K562 (cell line): Measurements from ENCODE around the gene GTF2I. TPM values are rescaled to one million over a fixed set of nuclear protein-coding genes. Genes with fewer than 3 reads are reported as not detected.

ENCODE experiments used
- ATAC-seq: fragments of 200-7000 bp; cut with Tn5 transposase; 3 replicates; pipeline ENCODE4 v1.9.1; 2020; ENCODE audit warnings: moderate library complexity
- BruUV-seq: library from RNA; stranded (reverse); fragments of 400-500 nt; replicated peaks from 2 replicates; lab custom pipeline; 2021; lab: Mats Ljungman, UMichigan
- CTCF ChIA-PET: fragments of 300-600 bp; formaldehyde crosslinking; extraction: SDS; loops from one replicate; lab custom pipeline; 2021; ENCODE audit warnings: low intra/inter-chr PET ratio; lab: Yijun Ruan, JAX
- POLR2A ChIA-PET: fragments of 300-600, 350-650 bp; sonication (Branson Sonifier 250); formaldehyde crosslinking; extraction: SDS; loops from one replicate; lab custom pipeline; 2021; ENCODE audit warnings: antibody characterized with exemption, inconsistent platforms; lab: Yijun Ruan, JAX
- DNase-seq, 4 experiments: peaks; one replicate each; pipeline versions ENCODE4 v3.0.0 to v3.0.0-alpha.2; 2011 to 2018; ENCODE audit warnings: low spot score in 3 of 4, mixed read lengths in 3 of 4; ENCODE audit errors: extremely low read depth in 1 of 4
- FAIRE-seq: peaks from 2 replicates; lab custom pipeline; 2011; peaks lifted over from hg19 to GRCh38; lab: Jason Lieb, UNC
- H2AFZ ChIP-seq: 2 replicates; pipeline ENCODE4 v1.6.0; 2011; ENCODE audit warnings: low read depth, low read length, control low read depth, inconsistent platforms
- H3K27ac ChIP-seq: fragments of 200-600 bp; 3 replicates; pipeline ENCODE4 v1.8.0; 2011; ENCODE audit warnings: low read depth, mild to moderate bottlenecking, control low read depth, inconsistent platforms, low read length, moderate library complexity, mixed read lengths; ENCODE audit errors: extremely low read depth
- H3K27me3 ChIP-seq, 2 experiments: fragments of 300-600 bp in 1 of 2; 2 replicates in 1 of 2; 3 replicates in 1 of 2; pipeline versions ENCODE4 v1.6.0 to v1.8.0; 2011; ENCODE audit warnings: inconsistent platforms in 2 of 2, low read length in 2 of 2, mild to moderate bottlenecking in 1 of 2, mixed read lengths in 1 of 2, moderate library complexity in 1 of 2; ENCODE audit not compliant: control insufficient read depth in 2 of 2, insufficient read depth in 2 of 2
- H3K36me3 ChIP-seq: fragments of 300-600 bp; 3 replicates; pipeline ENCODE4 v1.8.0; 2011; ENCODE audit warnings: mild to moderate bottlenecking, low read length, inconsistent platforms; ENCODE audit not compliant: control insufficient read depth, insufficient read depth
- H3K4me1 ChIP-seq, 2 experiments: fragments of 200-600 bp in 1 of 2; replicated peaks in 1 of 2; 2 replicates in 1 of 2; 3 replicates in 1 of 2; pipeline versions ENCODE4 v1.5.1 to v1.8.0; 2011; ENCODE audit warnings: inconsistent platforms in 2 of 2, low read length in 2 of 2, mild to moderate bottlenecking in 1 of 2, mixed read lengths in 1 of 2, moderate library complexity in 1 of 2; ENCODE audit not compliant: control insufficient read depth in 2 of 2, insufficient read depth in 2 of 2
- H3K4me2 ChIP-seq: 2 replicates; pipeline ENCODE4 v1.6.1; 2011; ENCODE audit warnings: low read length, control low read depth, inconsistent platforms, mixed read lengths; ENCODE audit not compliant: insufficient read depth
- H3K4me3 ChIP-seq: fragments of 200-600 bp; sonication (generic), shearing (Covaris generic); 2 replicates; pipeline ENCODE4 v1.5.1; 2016; ENCODE audit warnings: control low read depth, inconsistent platforms
- H3K79me2 ChIP-seq: fragments of 200-600 bp; 3 replicates; pipeline ENCODE4 v1.8.0; 2011; ENCODE audit warnings: low read length, inconsistent platforms; ENCODE audit not compliant: control insufficient read depth, insufficient read depth
- H3K9ac ChIP-seq, 2 experiments: 2 replicates each; pipeline versions ENCODE4 v1.6.0 to v1.6.1; 2011; ENCODE audit warnings: low read depth in 2 of 2, low read length in 2 of 2, control low read depth in 1 of 2, inconsistent platforms in 1 of 2, mild to moderate bottlenecking in 1 of 2, mixed read lengths in 1 of 2; ENCODE audit not compliant: insufficient read depth in 1 of 2
- H3K9me1 ChIP-seq: one replicate; pipeline ENCODE4 v1.6.0; 2011; ENCODE audit warnings: inconsistent platforms, mild to moderate bottlenecking, low read length, moderate library complexity; ENCODE audit not compliant: control insufficient read depth, insufficient read depth
- H3K9me3 ChIP-seq: replicated peaks from 2 replicates; pipeline ENCODE4 v1.5.1; 2011; ENCODE audit warnings: low read depth, low read length, inconsistent platforms; ENCODE audit not compliant: control insufficient read depth, insufficient read depth
- H4K20me1 ChIP-seq: replicated peaks from 2 replicates; pipeline ENCODE4 v1.6.1; 2011; ENCODE audit warnings: low read length, inconsistent platforms, mixed read lengths; ENCODE audit not compliant: control insufficient read depth, insufficient read depth
- BMI1 ChIP-seq: fragments of 150-350 bp; IDR thresholded peaks from 2 replicates; pipeline ENCODE4 v1.6.1; 2014; ENCODE audit warnings: low read length
- HMG20A ChIP-seq: fragments of 450-650 bp; formaldehyde crosslinking; conservative IDR thresholded peaks from 2 replicates; pipeline ENCODE4 v1.4.0; 2020; ENCODE audit warnings: mild to moderate bottlenecking, mixed read lengths
- RBM17 ChIP-seq: fragments of 200-400 bp; formaldehyde crosslinking; IDR thresholded peaks from 2 replicates; pipeline ENCODE4 v1.6.1; 2017; ENCODE audit warnings: low read depth, mild to moderate bottlenecking, low read length, borderline replicate concordance
- ZNF133 ChIP-seq: fragments of 250-450 bp; sonication (Bioruptor Pico); IDR thresholded peaks from 2 replicates; pipeline ENCODE4 v1.4.0; 2020; ENCODE audit warnings: mild to moderate bottlenecking
- WGBS: fragments of 100-300 bp; shearing (Covaris generic); methylation state at CpG from one replicate; pipeline ENCODE4 v1.1.6; 2016; ENCODE audit warnings: low coverage, mixed read lengths; ENCODE audit not compliant: insufficient coverage; ENCODE audit errors: missing lambda C conversion rate; 5-methylcytosine and 5-hydroxymethylcytosine counted together
- in situ Hi-C: fragments of 300-500 bp; cut with MboI; formaldehyde crosslinking; loops from 4 replicates; pipeline ENCODE4 v1.15.0; 2018; ENCODE audit warnings: inconsistent platforms, mixed read lengths
- intact Hi-C: fragments of 100-400 bp; cut with micrococcal nuclease; formaldehyde crosslinking; loops from 2 replicates; pipeline ENCODE4 v1.14.2; 2022
- polyA plus RNA-seq, 8 experiments: library from polyadenylated mRNA; depleted of rRNA in 4 of 8; stranded (reverse) in 5 of 8; unstranded in 3 of 8; fragments of >200 nt; fragmentation: Nextera tagmentation in 2 of 8; fragmentation: Illumina TruSeq in 1 of 8; extraction: Ambion mirVana in 2 of 8; extraction: Trizol in 1 of 8; gene quantifications; 2 replicates each; pipeline versions ENCODE4 v1.2.1 to v1.2.3, GENCODE V29; 2011 to 2014; ENCODE audit warnings: inconsistent platforms in 1 of 8, missing spikeins in 1 of 8
- total RNA-seq, 7 experiments: library from RNA; depleted of rRNA in 6 of 7; stranded (reverse); fragments of >200 nt in 6 of 7; fragmentation: Illumina TruSeq in 2 of 7; extraction: Trizol in 2 of 7; gene quantifications; 2 replicates each; pipeline versions ENCODE4 v1.2.1 to v1.2.3, GENCODE V29; 2011 to 2021; ENCODE audit warnings: low replicate concordance in 1 of 7
- TF ChIP-seq, protein P1 (sequence below): sonication (generic); formaldehyde crosslinking; IDR thresholded peaks from 2 replicates; pipeline ENCODE4 v1.4.0; 2020; ENCODE audit warnings: mild to moderate bottlenecking, missing genetic modification reagents

Gene GTF2I
- total and polyA plus RNA-seq, 9 of the 15 experiments (the other 6 are each of a cell fraction or from before 2014, with no cell fraction given): 8.4 to 161 (median 90.0) TPM

DNA sequence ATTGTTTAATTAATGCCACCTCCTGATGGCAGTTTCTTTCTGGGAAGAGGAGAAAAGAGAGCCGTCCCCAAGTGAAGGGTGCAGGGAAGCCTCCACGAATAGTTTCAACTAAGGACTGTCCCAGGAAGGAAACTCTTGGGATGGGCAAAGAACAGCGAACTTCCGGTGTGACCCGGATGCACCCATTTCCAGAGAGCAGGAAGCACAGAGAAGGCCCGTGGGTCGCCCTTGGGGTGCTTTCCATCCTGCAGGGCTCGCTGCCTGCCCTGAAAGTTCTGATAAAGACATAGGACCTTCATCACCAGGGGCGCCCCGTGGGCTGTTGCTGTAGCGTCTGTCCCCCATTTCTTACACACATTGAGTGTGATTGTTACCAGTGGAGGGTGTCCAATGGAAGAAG, 27.0 kb downstream of the GTF2I start:
- H3K4me1 ChIP-seq: peaks cover 4 to 9% of the 10 kb centered on the region in 2 experiments; a peak in 4 of 5 replicates
- FAIRE-seq: no peak
- H3K9ac ChIP-seq: no peak overlapping the region
- DNase-seq: no peak
- in situ Hi-C loops (loop anchor here (25.0 kb wide), 1 partner anchor 403 kb away; the partner anchor contains the start of gene GTF2IRD2B), intact Hi-C loops (no loop called here)
- ChIA-PET CTCF (no interaction called here), POLR2A (interaction anchor here (1.6 kb wide), 1 partner anchor 14 kb away, joined by 3 read pairs; no protein-coding TSS in a partner anchor)
- no peak overlapping the region for H3K4me3 ChIP-seq
- no peak for TF ChIP-seq RBM17
- TF ChIP-seq, protein P1, sequence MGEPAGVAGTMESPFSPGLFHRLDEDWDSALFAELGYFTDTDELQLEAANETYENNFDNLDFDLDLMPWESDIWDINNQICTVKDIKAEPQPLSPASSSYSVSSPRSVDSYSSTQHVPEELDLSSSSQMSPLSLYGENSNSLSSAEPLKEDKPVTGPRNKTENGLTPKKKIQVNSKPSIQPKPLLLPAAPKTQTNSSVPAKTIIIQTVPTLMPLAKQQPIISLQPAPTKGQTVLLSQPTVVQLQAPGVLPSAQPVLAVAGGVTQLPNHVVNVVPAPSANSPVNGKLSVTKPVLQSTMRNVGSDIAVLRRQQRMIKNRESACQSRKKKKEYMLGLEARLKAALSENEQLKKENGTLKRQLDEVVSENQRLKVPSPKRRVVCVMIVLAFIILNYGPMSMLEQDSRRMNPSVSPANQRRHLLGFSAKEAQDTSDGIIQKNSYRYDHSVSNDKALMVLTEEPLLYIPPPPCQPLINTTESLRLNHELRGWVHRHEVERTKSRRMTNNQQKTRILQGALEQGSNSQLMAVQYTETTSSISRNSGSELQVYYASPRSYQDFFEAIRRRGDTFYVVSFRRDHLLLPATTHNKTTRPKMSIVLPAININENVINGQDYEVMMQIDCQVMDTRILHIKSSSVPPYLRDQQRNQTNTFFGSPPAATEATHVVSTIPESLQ (CRISPR knock-in tag): no peak
- no peak for TF ChIP-seq ZNF133 (CRISPR knock-in tag)
- no peak for TF ChIP-seq HMG20A (CRISPR knock-in tag)
- no peak for TF ChIP-seq BMI1
- peaks cover 83% of the 10 kb centered on the region for H3K79me2 ChIP-seq
- H3K4me2 ChIP-seq: no peak overlapping the region
- H3K27me3 ChIP-seq: no peaks in the 10 kb centered on the region
- BruUV-seq: no TSS peak
- no peak overlapping the region for H2AFZ ChIP-seq
- 97% methylated on average over 11 of the region's 11 CpGs for WGBS
- ATAC-seq: no peak
- no peaks in the 10 kb centered on the region for H3K9me3 ChIP-seq
- no peaks in the 10 kb centered on the region for H3K9me1 ChIP-seq
- no peak overlapping the region for H3K27ac ChIP-seq
- H3K36me3 ChIP-seq: peaks cover 20% of the 10 kb centered on the region; the same call in 2 of the 3 replicates
- no peaks in the 10 kb centered on the region for H4K20me1 ChIP-seq
